ENCODE data around the gene CPNE8.

DNA sequence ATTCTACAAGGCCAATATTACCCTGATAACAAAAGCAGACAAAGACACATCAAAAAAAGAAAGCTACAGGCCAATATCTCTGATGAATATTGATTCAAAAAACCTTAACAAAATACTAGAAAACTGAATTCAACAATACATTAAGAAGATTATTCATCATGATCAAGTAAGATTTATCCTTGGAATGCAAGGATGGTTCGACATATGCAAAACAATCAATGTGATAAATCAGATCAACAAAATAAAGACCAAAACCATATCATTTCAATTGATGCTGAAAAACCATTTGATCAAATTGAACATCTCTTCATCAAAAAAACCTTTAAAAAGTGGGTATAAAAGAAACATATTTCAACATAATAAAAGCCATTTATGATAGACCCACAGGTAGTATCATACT, 117.3 kb downstream of the CPNE8 start:
- TF ChIP-seq POLR2AphosphoS5 (IDR thresholded peaks at IDR 0.05; ENCODE audit: low read depth, low read length) = no peak
- TF ChIP-seq, protein P1, sequence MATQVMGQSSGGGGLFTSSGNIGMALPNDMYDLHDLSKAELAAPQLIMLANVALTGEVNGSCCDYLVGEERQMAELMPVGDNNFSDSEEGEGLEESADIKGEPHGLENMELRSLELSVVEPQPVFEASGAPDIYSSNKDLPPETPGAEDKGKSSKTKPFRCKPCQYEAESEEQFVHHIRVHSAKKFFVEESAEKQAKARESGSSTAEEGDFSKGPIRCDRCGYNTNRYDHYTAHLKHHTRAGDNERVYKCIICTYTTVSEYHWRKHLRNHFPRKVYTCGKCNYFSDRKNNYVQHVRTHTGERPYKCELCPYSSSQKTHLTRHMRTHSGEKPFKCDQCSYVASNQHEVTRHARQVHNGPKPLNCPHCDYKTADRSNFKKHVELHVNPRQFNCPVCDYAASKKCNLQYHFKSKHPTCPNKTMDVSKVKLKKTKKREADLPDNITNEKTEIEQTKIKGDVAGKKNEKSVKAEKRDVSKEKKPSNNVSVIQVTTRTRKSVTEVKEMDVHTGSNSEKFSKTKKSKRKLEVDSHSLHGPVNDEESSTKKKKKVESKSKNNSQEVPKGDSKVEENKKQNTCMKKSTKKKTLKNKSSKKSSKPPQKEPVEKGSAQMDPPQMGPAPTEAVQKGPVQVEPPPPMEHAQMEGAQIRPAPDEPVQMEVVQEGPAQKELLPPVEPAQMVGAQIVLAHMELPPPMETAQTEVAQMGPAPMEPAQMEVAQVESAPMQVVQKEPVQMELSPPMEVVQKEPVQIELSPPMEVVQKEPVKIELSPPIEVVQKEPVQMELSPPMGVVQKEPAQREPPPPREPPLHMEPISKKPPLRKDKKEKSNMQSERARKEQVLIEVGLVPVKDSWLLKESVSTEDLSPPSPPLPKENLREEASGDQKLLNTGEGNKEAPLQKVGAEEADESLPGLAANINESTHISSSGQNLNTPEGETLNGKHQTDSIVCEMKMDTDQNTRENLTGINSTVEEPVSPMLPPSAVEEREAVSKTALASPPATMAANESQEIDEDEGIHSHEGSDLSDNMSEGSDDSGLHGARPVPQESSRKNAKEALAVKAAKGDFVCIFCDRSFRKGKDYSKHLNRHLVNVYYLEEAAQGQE (IDR thresholded peaks at IDR 0.05; ENCODE audit: insufficient read depth in 1 of 2, low read depth in 2 of 2, low read length in 2 of 2) = no peak
- no peak for TF ChIP-seq TAF1 (IDR thresholded peaks at IDR 0.05; ENCODE audit: borderline replicate concordance, insufficient read depth, low read length)

Data from PFSK-1 (cell line).